Spleen (tissue), 11 donors: ENCODE results near the gene TTC9. TPM values are rescaled to one million over a fixed set of nuclear protein-coding genes. Genes with fewer than 3 reads are reported as not detected.

Source experiments
- DNase-seq: peaks from one replicate; pipeline ENCODE4 v3.0.0-alpha.2; 2020
- H3K27ac ChIP-seq, 8 donors: fragments of 200-600 bp; sonication (generic) in 7 of 8; 1 replicate in 4 of 8; 2 replicates in 4 of 8; pipeline versions ENCODE4 v1.5.0 to v1.8.0; 2016 to 2021; ENCODE audit warnings: inconsistent platforms in 4 of 8, mild to moderate bottlenecking in 4 of 8, moderate library complexity in 1 of 8
- H3K27me3 ChIP-seq, 7 donors: fragments of 200-600 bp; sonication (generic) in 6 of 7; replicated peaks in 1 of 7; 1 replicate in 4 of 7; 2 replicates in 3 of 7; pipeline versions ENCODE4 v1.5.0 to v1.8.0; 2016 to 2021; ENCODE audit warnings: inconsistent platforms in 3 of 7, mild to moderate bottlenecking in 1 of 7
- H3K36me3 ChIP-seq, 6 donors: fragments of 200-600 bp; sonication (generic) in 5 of 6; 1 replicate in 4 of 6; 2 replicates in 2 of 6; pipeline versions ENCODE4 v1.5.0 to v1.8.0; 2016 to 2021; ENCODE audit warnings: inconsistent platforms in 2 of 6
- H3K4me1 ChIP-seq, 6 donors: fragments of 200-600 bp; sonication (generic) in 5 of 6; 1 replicate in 3 of 6; 2 replicates in 3 of 6; pipeline versions ENCODE4 v1.5.0 to v1.8.0; 2016 to 2021; ENCODE audit warnings: inconsistent platforms in 3 of 6
- H3K4me3 ChIP-seq, 8 donors: fragments of 200-600 bp; sonication (generic) in 7 of 8; 1 replicate in 4 of 8; 2 replicates in 4 of 8; pipeline versions ENCODE4 v1.5.0 to v1.8.0; 2016 to 2021; ENCODE audit warnings: inconsistent platforms in 4 of 8, mild to moderate bottlenecking in 4 of 8, moderate library complexity in 2 of 8
- H3K9me3 ChIP-seq, 8 donors: fragments of 200-600 bp; sonication (generic) in 7 of 8; 1 replicate in 4 of 8; 2 replicates in 4 of 8; pipeline versions ENCODE4 v1.5.0 to v1.8.0; 2016 to 2021; ENCODE audit warnings: inconsistent platforms in 4 of 8
- CTCF ChIP-seq, 11 experiments: fragments of 200-600 bp in 7 of 11; fragments of 450-650 bp in 4 of 11; sonication (generic) in 4 of 11; IDR thresholded peaks in 8 of 11; conservative IDR thresholded peaks in 3 of 11; 1 replicate in 7 of 11; 2 replicates in 4 of 11; pipeline versions ENCODE4 v1.4.0 to v1.8.0; 2016 to 2021; ENCODE audit warnings: antibody characterized with exemption in 11 of 11, inconsistent platforms in 4 of 11, mild to moderate bottlenecking in 1 of 11
- POLR2A ChIP-seq, 3 donors: fragments of 450-650 bp; IDR thresholded peaks; one replicate each; pipeline ENCODE4 v1.5.1; 2017; ENCODE audit warnings: antibody characterized with exemption in 3 of 3, mild to moderate bottlenecking in 1 of 3
- POLR2AphosphoS5 ChIP-seq, 3 donors: sonication (generic); formaldehyde crosslinking; IDR thresholded peaks; one replicate each; pipeline ENCODE4 v1.5.1; 2017; ENCODE audit warnings: antibody characterized with exemption in 3 of 3
- WGBS, 5 donors: extraction: QIAGEN DNeasy Blood & Tissue Kit in 3 of 5; methylation state at CpG; one replicate each; pipeline versions ENCODE4 v1.1.5 to v1.1.7; 2013 to 2018; 5-methylcytosine and 5-hydroxymethylcytosine counted together
- intact Hi-C: fragments of 100-400 bp; cut with DNase I; formaldehyde crosslinking; loops from one replicate; pipeline ENCODE4 v1.15.0; 2023; ENCODE audit warnings: low total_unique reads
- polyA plus RNA-seq, 3 donors: library from polyadenylated mRNA; stranded (reverse); fragments of 200-250 nt; gene quantifications; one replicate each; pipeline ENCODE4 v1.2.1, GENCODE V29; 2013
- small RNA-seq, 4 donors: library from RNA; depleted of rRNA; stranded (forward); fragments of <200 nt; gene quantifications; one replicate each; pipeline ENCODE3, GENCODE V24; 2016
- total RNA-seq, 7 donors: library from RNA; depleted of rRNA in 3 of 7; stranded (reverse); fragments of >200 nt in 3 of 7; fragmentation: NEBNext Ultra II Directional in 4 of 7; extraction: Animal tissue kit (Norgen Biotek cat#: 25700) in 4 of 7; gene quantifications; one replicate each; pipeline versions ENCODE4 v1.1.0 to v1.2.1, GENCODE V29; 2016 to 2021
- donor health status: healthy with polysubstance abuse.
- donor health status: DM: no; HTN: no; CAD: no; lungs with moderate emphysema.
- donor health status: DM: no; HTN: no; CAD: no.
- donor health status: Bipolar disorder and iron deficiency.
- donor health status: healthy.
- donor health status: DM: no; HTN: no; CAD: no.
- donor health status: DM: yes; HTN: yes; CAD: no.

The TTC9 gene
- total and polyA plus RNA-seq, 10 donors = 4.6 to 13.2 (median 8.6) TPM

- Histone ChIP-seq H3K27ac (no peak overlapping the region), H3K4me3 (no peak overlapping the region), H3K36me3 (no peaks in the 10 kb centered on the region), H3K27me3 (no peaks in the 10 kb centered on the region), H3K9me3 (no peaks in the 10 kb centered on the region), H3K4me1 (no peaks in the 10 kb centered on the region)
- intact Hi-C loops = no loop called here
- 87 to 93% (median 89%) methylated on average over 5 of the region's 5 CpGs for WGBS, 5 donors
- TF ChIP-seq POLR2A (IDR thresholded peaks at IDR 0.05) (no peak), POLR2AphosphoS5 (IDR thresholded peaks at IDR 0.05) (no peak), CTCF (IDR thresholded peaks at IDR 0.05 in 8 of 11, conservative IDR thresholded peaks at IDR 0.05 in 3 of 11) (no peak)
- DNase-seq = no peak
Observed at GRCh38 chr14:70723276-70723675, 81.6 kb downstream of the TTC9 start.

GRCh38 chr14:70724110-70724509 lies 82.4 kb downstream of the TTC9 start:
- H3K27me3 ChIP-seq = no peaks in the 10 kb centered on the region
- TF ChIP-seq POLR2AphosphoS5 (IDR thresholded peaks at IDR 0.05) (no peak), CTCF (IDR thresholded peaks at IDR 0.05 in 8 of 11, conservative IDR thresholded peaks at IDR 0.05 in 3 of 11) (no peak), POLR2A (IDR thresholded peaks at IDR 0.05) (no peak)
- H3K4me3 ChIP-seq = no peak overlapping the region
- no peaks in the 10 kb centered on the region for H3K4me1 ChIP-seq
- H3K9me3 ChIP-seq = no peaks in the 10 kb centered on the region
- intact Hi-C loops = no loop called here
- 76 to 86% (median 81%) methylated on average over 3 of the region's 3 CpGs for WGBS, 5 donors
- DNase-seq = no peak
- H3K36me3 ChIP-seq = peaks cover 0 to 2% (median 0%) of the 10 kb centered on the region in 6 donors
- H3K27ac ChIP-seq = no peak overlapping the region

DNA sequence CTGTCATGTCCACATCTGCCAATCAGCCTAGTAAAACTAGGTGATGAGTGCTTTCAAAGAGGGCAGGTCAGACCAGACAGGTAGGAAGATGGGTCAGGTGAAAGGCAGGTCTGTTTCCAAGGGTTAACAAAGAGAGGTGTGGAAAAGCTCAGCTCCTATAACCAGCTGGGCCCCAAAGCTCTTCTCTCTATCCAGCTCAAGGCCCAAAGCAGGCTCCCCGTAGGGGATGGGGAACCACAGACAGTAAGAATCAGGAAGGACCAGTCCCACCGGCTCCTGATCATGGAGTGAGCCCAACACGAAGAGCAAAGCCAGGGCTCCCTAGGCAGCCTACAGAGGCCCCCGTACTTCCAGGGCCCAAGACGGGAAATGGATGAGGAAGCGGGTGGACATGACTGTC lies 83.2 kb downstream of the TTC9 start:
- Histone ChIP-seq H3K9me3 (no peaks in the 10 kb centered on the region), H3K4me3 (no peak overlapping the region), H3K27ac (no peak overlapping the region), H3K36me3 (peaks cover 0 to 11% (median 3%) of the 10 kb centered on the region in 6 donors), H3K27me3 (no peaks in the 10 kb centered on the region), H3K4me1 (no peaks in the 10 kb centered on the region)
- intact Hi-C loops = no loop called here
- 87 to 93% (median 89%) methylated on average over 6 of the region's 6 CpGs for WGBS, 5 donors
- TF ChIP-seq POLR2A (IDR thresholded peaks at IDR 0.05) = no peak
- no peak for TF ChIP-seq CTCF (IDR thresholded peaks at IDR 0.05 in 8 of 11, conservative IDR thresholded peaks at IDR 0.05 in 3 of 11)
- TF ChIP-seq POLR2AphosphoS5 (IDR thresholded peaks at IDR 0.05) = no peak
- no peak for DNase-seq

Small RNAs within 50 kb of the gene (small RNA-seq; reads per million reads assigned to genes)
- gene RN7SL77P = 0 reads per million in 4 donors

Other genes starting within 250 kb of the TTC9 start
- 10 to 100 TPM; 19.0 to 29.1 (median 23.7) TPM for gene SYNJ2BP, start 224.8 kb upstream of the TTC9 start, total RNA-seq
- 10 to 100 TPM in 1 of 3 donors, 1 to 10 TPM in 2; 4.8 to 11.0 (median 6.5) TPM for gene SYNJ2BP, start 224.8 kb upstream of the TTC9 start, polyA plus RNA-seq
- gene ADAM21, start 189.7 kb upstream of the TTC9 start, total RNA-seq = under 1 TPM in 3 of 7 donors, not detected in 4; 0.16 to 0.23 (median 0.18) TPM
- under 1 TPM in 1 of 3 donors, not detected in 2; 0.06 TPM for gene ADAM21, start 189.7 kb upstream of the TTC9 start, polyA plus RNA-seq
- gene ADAM20, start 106.9 kb upstream of the TTC9 start, total RNA-seq = 1 to 10 TPM; 1.2 to 4.8 (median 2.4) TPM
- under 1 TPM; 0.05 to 0.07 (median 0.06) TPM for gene ADAM20, start 106.9 kb upstream of the TTC9 start, polyA plus RNA-seq
- 10 to 100 TPM; 36.7 to 55.7 (median 43.1) TPM for gene MED6, start 41.3 kb upstream of the TTC9 start, total RNA-seq
- 10 to 100 TPM; 15.2 to 19.4 (median 18.9) TPM for gene MED6, start 41.3 kb upstream of the TTC9 start, polyA plus RNA-seq
- gene MAP3K9, start 167.6 kb downstream of the TTC9 start, total RNA-seq = 1 to 10 TPM; 3.5 to 8.0 (median 4.6) TPM
- gene MAP3K9, start 167.6 kb downstream of the TTC9 start, polyA plus RNA-seq = 1 to 10 TPM in 1 of 3 donors, under 1 TPM in 2; 0.42 to 1.7 (median 0.59) TPM